Activated naive CD4-positive, alpha-beta T cell treated with anti-CD3 and anti-CD28 coated beads for 36 hours (primary cell): ENCODE data around the gene RNF220. TPM values are rescaled to one million over a fixed set of nuclear protein-coding genes. Genes with fewer than 3 reads are reported as not detected.
"Not testable (repeated sequence)": the region's sequence is repeated elsewhere in the genome, so short reads cannot be mapped to it uniquely, and the experiment has no call there.

Source experiments
- CTCF ChIA-PET: fragments of 350-600 bp; sonication (Branson Sonifier 250); formaldehyde crosslinking; loops from one replicate; lab custom pipeline; 2021; ENCODE audit warnings: antibody characterized with exemption; lab: Charles Lee
- DNase-seq: peaks from one replicate; pipeline ENCODE4 v3.0.0-alpha.2; 2020
- H3K27ac Mint-ChIP-seq: one replicate; pipeline ENCODE4 v1.8.0; 2021; ENCODE audit warnings: mild to moderate bottlenecking, mixed read lengths
- H3K27me3 Mint-ChIP-seq: one replicate; pipeline ENCODE4 v1.8.0; 2021; ENCODE audit warnings: low read depth, mixed read lengths
- H3K36me3 Mint-ChIP-seq: one replicate; pipeline ENCODE4 v1.8.0; 2021; ENCODE audit warnings: low read depth, mixed read lengths
- H3K4me1 Mint-ChIP-seq: one replicate; pipeline ENCODE4 v1.8.0; 2021; ENCODE audit warnings: low read depth, mixed read lengths
- H3K4me3 Mint-ChIP-seq: one replicate; pipeline ENCODE4 v1.8.0; 2021; ENCODE audit warnings: mild to moderate bottlenecking, moderate library complexity, mixed read lengths
- H3K9me3 Mint-ChIP-seq: one replicate; pipeline ENCODE4 v1.8.0; 2021; ENCODE audit warnings: mixed read lengths
- intact Hi-C: fragments of 100-400 bp; cut with micrococcal nuclease; formaldehyde crosslinking; loops from one replicate; pipeline ENCODE4 v1.15.1; 2023
- total RNA-seq, 2 experiments: library from RNA; stranded (reverse); gene quantifications; one replicate each; pipeline ENCODE4 v1.2.3, GENCODE V29; 2021

RNF220 gene
- total RNA-seq, 2 experiments from 2014 or later: 71.6 to 81.6 TPM

GRCh38 chr1:44663417-44663816 lies 258.4 kb downstream of the RNF220 start:
- CTCF ChIA-PET: interaction anchor here (4.4 kb wide), 1 partner anchor 11 kb away, joined by 38 read pairs; no protein-coding TSS in a partner anchor
- H3K27me3 Mint-ChIP-seq: no peaks in the 10 kb centered on the region
- no peak overlapping the region for H3K4me3 Mint-ChIP-seq
- DNase-seq: no peak
- no peak overlapping the region for H3K27ac Mint-ChIP-seq
- H3K9me3 Mint-ChIP-seq: no peaks in the 10 kb centered on the region
- no peaks in the 10 kb centered on the region for H3K36me3 Mint-ChIP-seq
- intact Hi-C loops: no loop called here
- H3K4me1 Mint-ChIP-seq: peaks cover 16% of the 10 kb centered on the region

GRCh38 chr1:44664730-44665370 lies 259.8 kb downstream of the RNF220 start:
- intact Hi-C loops: no loop called here
- Mint-ChIP-seq H3K4me3 (no peak overlapping the region), H3K9me3 (no peaks in the 10 kb centered on the region), H3K27ac (no peak overlapping the region), H3K36me3 (no peaks in the 10 kb centered on the region), H3K27me3 (no peaks in the 10 kb centered on the region), H3K4me1 (peaks cover 16% of the 10 kb centered on the region)
- peak; percentile 45 for DNase-seq
- CTCF ChIA-PET: interaction anchor here (0.9 to 4.4 kb wide), 4 partner anchors 10 to 43 kb away, joined by 3 to 38 read pairs (median 3); no protein-coding TSS in a partner anchor

- H3K36me3 Mint-ChIP-seq, intact Hi-C loops, H3K9me3 Mint-ChIP-seq, DNase-seq, H3K4me3 Mint-ChIP-seq, H3K27ac Mint-ChIP-seq, H3K27me3 Mint-ChIP-seq, CTCF ChIA-PET: not testable (repeated sequence)
- H3K4me1 Mint-ChIP-seq: peaks cover 16% of the 10 kb centered on the region
Observed at GRCh38 chr1:44666719-44667118, 261.7 kb downstream of the RNF220 start.

GRCh38 chr1:44670751-44671640 lies 265.9 kb downstream of the RNF220 start:
- H3K4me3 Mint-ChIP-seq: no peak overlapping the region
- no peak overlapping the region for H3K27ac Mint-ChIP-seq
- intact Hi-C loops: loop anchor here (5.0 kb wide), 1 partner anchor 639 kb away; the partner anchor contains the start of gene SLC6A9
- CTCF ChIA-PET: interaction anchor here (1.5 kb wide), 1 partner anchor 18 kb away, joined by 5 read pairs; no protein-coding TSS in a partner anchor
- H3K36me3 Mint-ChIP-seq: no peaks in the 10 kb centered on the region
- H3K9me3 Mint-ChIP-seq: no peaks in the 10 kb centered on the region
- H3K27me3 Mint-ChIP-seq: no peaks in the 10 kb centered on the region
- peaks cover 18% of the 10 kb centered on the region for H3K4me1 Mint-ChIP-seq
- no peak for DNase-seq

GRCh38 chr1:44672254-44672955 lies 267.4 kb downstream of the RNF220 start:
- H3K9me3 Mint-ChIP-seq: no peaks in the 10 kb centered on the region
- peaks cover 18% of the 10 kb centered on the region for H3K4me1 Mint-ChIP-seq
- DNase-seq: no peak
- H3K27me3 Mint-ChIP-seq: no peaks in the 10 kb centered on the region
- H3K27ac Mint-ChIP-seq: no peak overlapping the region
- no peaks in the 10 kb centered on the region for H3K36me3 Mint-ChIP-seq
- CTCF ChIA-PET: interaction anchor here (0.6 to 5.3 kb wide), 2 partner anchors 20 to 75 kb away, joined by 4 to 35 read pairs; no protein-coding TSS in a partner anchor
- no peak overlapping the region for H3K4me3 Mint-ChIP-seq
- intact Hi-C loops: loop anchor here (5.0 kb wide), 1 partner anchor 640 kb away; the partner anchor contains the start of gene SLC6A9

GRCh38 chr1:44672961-44673674 lies 268.1 kb downstream of the RNF220 start:
- Mint-ChIP-seq H3K36me3 (no peaks in the 10 kb centered on the region), H3K27me3 (no peaks in the 10 kb centered on the region), H3K4me1 (peaks cover 18% of the 10 kb centered on the region), H3K27ac (no peak overlapping the region), H3K9me3 (no peaks in the 10 kb centered on the region), H3K4me3 (peak overlapping the region; percentile 82)
- CTCF ChIA-PET: interaction anchor here (1.0 to 5.3 kb wide), 3 partner anchors 21 to 61 kb away, joined by 3 to 35 read pairs (median 3); no protein-coding TSS in a partner anchor
- no peak for DNase-seq
- intact Hi-C loops: loop anchor here (5.0 kb wide), 1 partner anchor 641 kb away; the partner anchor contains the start of gene SLC6A9

GRCh38 chr1:44673675-44674112 lies 268.6 kb downstream of the RNF220 start:
- DNase-seq: no peak
- Mint-ChIP-seq H3K27ac (no peak overlapping the region), H3K27me3 (no peaks in the 10 kb centered on the region), H3K9me3 (no peaks in the 10 kb centered on the region), H3K4me3 (peak overlapping the region; percentile 82), H3K36me3 (no peaks in the 10 kb centered on the region), H3K4me1 (peaks cover 18% of the 10 kb centered on the region)
- intact Hi-C loops: loop anchor here (1.0 to 5.0 kb wide), 5 partner anchors 41 to 641 kb away; partner anchors contain the start of genes KIF2C, RNU5D-1 and SLC6A9
- CTCF ChIA-PET: interaction anchor here (0.5 to 5.3 kb wide), 6 partner anchors 8 to 62 kb away, joined by 3 to 35 read pairs (median 4); no protein-coding TSS in a partner anchor

- H3K36me3 Mint-ChIP-seq: no peaks in the 10 kb centered on the region
- peak; percentile 99 for DNase-seq
- peak within 1 kb of the TSS; percentile 78 for H3K27ac Mint-ChIP-seq
- CTCF ChIA-PET: interaction anchor here (0.5 to 5.3 kb wide), 10 partner anchors 9 to 841 kb away, joined by 3 to 35 read pairs (median 3); no protein-coding TSS in a partner anchor
- H3K27me3 Mint-ChIP-seq: no peaks in the 10 kb centered on the region
- no peaks in the 10 kb centered on the region for H3K9me3 Mint-ChIP-seq
- H3K4me3 Mint-ChIP-seq: peak within 1 kb of the TSS; percentile 82
- intact Hi-C loops: loop anchor here (1.0 to 5.0 kb wide), 5 partner anchors 40 to 642 kb away; partner anchors contain the start of genes KIF2C, RNU5D-1 and SLC6A9
- peaks cover 18% of the 10 kb centered on the region for H3K4me1 Mint-ChIP-seq
Observed at GRCh38 chr1:44674113-44675000, 269.3 kb downstream of the RNF220 start, which contains the start of the genes ARMH1 and TMEM53. Gene ARMH1 (plus strand): TSS chr1:44674714. CDS start chr1:44689698, 14,984 bp downstream. Gene TMEM53 (minus strand): TSS chr1:44674481. CDS start chr1:44674391, 90 bp downstream.

GRCh38 chr1:44675186-44675585 lies 270.1 kb downstream of the RNF220 start:
- H3K27ac Mint-ChIP-seq: no peak overlapping the region
- no peak for DNase-seq
- H3K27me3 Mint-ChIP-seq: no peaks in the 10 kb centered on the region
- H3K4me3 Mint-ChIP-seq: peak overlapping the region; percentile 82
- H3K9me3 Mint-ChIP-seq: no peaks in the 10 kb centered on the region
- intact Hi-C loops: loop anchor here (2.0 kb wide), 3 partner anchors 40 to 64 kb away; partner anchors contain the start of genes KIF2C and RNU5D-1
- H3K36me3 Mint-ChIP-seq: no peaks in the 10 kb centered on the region
- H3K4me1 Mint-ChIP-seq: peaks cover 18% of the 10 kb centered on the region
- CTCF ChIA-PET: interaction anchor here (0.6 to 5.3 kb wide), 6 partner anchors 9 to 840 kb away, joined by 3 to 35 read pairs (median 5); no protein-coding TSS in a partner anchor
